GM23338 (cell line): ENCODE measurements around the gene BMAL1. TPM values are rescaled to one million over a fixed set of nuclear protein-coding genes. Genes with fewer than 3 reads are reported as not detected.

Source experiments
- CREB1 ChIP-seq: fragments of 250-450 bp; sonication (Bioruptor Pico); IDR thresholded peaks from 2 replicates; pipeline ENCODE4 v1.5.0; 2020; ENCODE audit warnings: low read depth, mild to moderate bottlenecking, moderate library complexity
- EZH2 ChIP-seq: fragments of 200-600 bp; sonication (generic); IDR thresholded peaks from one replicate; pipeline ENCODE4 v1.8.0; 2017; ENCODE audit warnings: antibody characterized with exemption, mild to moderate bottlenecking, low read depth; ENCODE audit not compliant: unreplicated experiment
- EZH2phosphoT487 ChIP-seq: fragments of 200-600 bp; sonication (generic); IDR thresholded peaks from one replicate; pipeline ENCODE4 v1.8.1; 2018; ENCODE audit warnings: antibody characterized with exemption; ENCODE audit not compliant: unreplicated experiment
- STAT1 ChIP-seq: IDR thresholded peaks from one replicate; pipeline ENCODE4 v1.6.1; 2016; ENCODE audit warnings: antibody characterized with exemption; ENCODE audit not compliant: unreplicated experiment
- polyA plus RNA-seq: library from polyadenylated mRNA; unstranded; fragments of >200 nt; fragmentation: Nextera tagmentation; extraction: Ambion mirVana; gene quantifications from 2 replicates; pipeline ENCODE4 v1.2.1, GENCODE V29; 2016
- total RNA-seq: library from RNA; depleted of rRNA; stranded (reverse); fragments of >200 nt; shearing (Covaris generic); gene quantifications from 2 replicates; pipeline ENCODE4 v1.2.3, GENCODE V29; 2014
- TF ChIP-seq, protein P1 (sequence below): fragments of 250-450 bp; sonication (Bioruptor Pico); IDR thresholded peaks from 2 replicates; pipeline ENCODE4 v1.5.0; 2020; ENCODE audit warnings: mild to moderate bottlenecking, moderate library complexity
- TF ChIP-seq, protein P2 (sequence below): IDR thresholded peaks from one replicate; pipeline ENCODE4 v1.6.1; 2018; ENCODE audit warnings: antibody characterized with exemption; ENCODE audit not compliant: unreplicated experiment
- TF ChIP-seq, protein P3 (sequence below), 2 experiments: fragments of 200-600 bp in 1 of 2; sonication (generic) in 1 of 2; conservative IDR thresholded peaks; 2 replicates each; pipeline versions ENCODE4 v1.5.1 to v1.6.1; 2016 to 2017; ENCODE audit warnings: antibody characterized with exemption in 2 of 2, low read depth in 2 of 2, mild to moderate bottlenecking in 2 of 2, moderate library complexity in 1 of 2

The BMAL1 gene
- total and polyA plus RNA-seq, 2 experiments from 2014 or later = 5.1 to 7.2 TPM

DNA sequence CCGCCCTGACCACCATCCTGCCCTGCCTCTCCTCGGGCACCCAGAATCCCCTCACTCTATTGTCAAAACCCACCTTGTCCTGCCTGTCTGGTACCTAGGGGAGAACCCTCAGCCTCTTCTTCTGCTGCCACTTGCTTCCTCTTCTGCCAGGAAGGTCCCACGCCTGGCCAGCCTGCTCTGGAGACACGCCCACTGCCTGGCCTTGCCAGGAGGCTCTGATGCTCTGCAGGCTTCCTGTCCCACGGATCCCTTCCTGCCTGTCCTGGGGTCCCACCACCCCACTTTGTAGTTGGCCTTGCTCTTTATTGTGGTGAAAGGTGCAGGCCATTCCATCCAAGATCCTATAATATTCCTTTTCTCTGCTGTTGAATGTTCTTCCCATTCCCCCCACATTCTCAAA, 63.4 kb downstream of the BMAL1 start (continued):
- TF ChIP-seq, protein P1, sequence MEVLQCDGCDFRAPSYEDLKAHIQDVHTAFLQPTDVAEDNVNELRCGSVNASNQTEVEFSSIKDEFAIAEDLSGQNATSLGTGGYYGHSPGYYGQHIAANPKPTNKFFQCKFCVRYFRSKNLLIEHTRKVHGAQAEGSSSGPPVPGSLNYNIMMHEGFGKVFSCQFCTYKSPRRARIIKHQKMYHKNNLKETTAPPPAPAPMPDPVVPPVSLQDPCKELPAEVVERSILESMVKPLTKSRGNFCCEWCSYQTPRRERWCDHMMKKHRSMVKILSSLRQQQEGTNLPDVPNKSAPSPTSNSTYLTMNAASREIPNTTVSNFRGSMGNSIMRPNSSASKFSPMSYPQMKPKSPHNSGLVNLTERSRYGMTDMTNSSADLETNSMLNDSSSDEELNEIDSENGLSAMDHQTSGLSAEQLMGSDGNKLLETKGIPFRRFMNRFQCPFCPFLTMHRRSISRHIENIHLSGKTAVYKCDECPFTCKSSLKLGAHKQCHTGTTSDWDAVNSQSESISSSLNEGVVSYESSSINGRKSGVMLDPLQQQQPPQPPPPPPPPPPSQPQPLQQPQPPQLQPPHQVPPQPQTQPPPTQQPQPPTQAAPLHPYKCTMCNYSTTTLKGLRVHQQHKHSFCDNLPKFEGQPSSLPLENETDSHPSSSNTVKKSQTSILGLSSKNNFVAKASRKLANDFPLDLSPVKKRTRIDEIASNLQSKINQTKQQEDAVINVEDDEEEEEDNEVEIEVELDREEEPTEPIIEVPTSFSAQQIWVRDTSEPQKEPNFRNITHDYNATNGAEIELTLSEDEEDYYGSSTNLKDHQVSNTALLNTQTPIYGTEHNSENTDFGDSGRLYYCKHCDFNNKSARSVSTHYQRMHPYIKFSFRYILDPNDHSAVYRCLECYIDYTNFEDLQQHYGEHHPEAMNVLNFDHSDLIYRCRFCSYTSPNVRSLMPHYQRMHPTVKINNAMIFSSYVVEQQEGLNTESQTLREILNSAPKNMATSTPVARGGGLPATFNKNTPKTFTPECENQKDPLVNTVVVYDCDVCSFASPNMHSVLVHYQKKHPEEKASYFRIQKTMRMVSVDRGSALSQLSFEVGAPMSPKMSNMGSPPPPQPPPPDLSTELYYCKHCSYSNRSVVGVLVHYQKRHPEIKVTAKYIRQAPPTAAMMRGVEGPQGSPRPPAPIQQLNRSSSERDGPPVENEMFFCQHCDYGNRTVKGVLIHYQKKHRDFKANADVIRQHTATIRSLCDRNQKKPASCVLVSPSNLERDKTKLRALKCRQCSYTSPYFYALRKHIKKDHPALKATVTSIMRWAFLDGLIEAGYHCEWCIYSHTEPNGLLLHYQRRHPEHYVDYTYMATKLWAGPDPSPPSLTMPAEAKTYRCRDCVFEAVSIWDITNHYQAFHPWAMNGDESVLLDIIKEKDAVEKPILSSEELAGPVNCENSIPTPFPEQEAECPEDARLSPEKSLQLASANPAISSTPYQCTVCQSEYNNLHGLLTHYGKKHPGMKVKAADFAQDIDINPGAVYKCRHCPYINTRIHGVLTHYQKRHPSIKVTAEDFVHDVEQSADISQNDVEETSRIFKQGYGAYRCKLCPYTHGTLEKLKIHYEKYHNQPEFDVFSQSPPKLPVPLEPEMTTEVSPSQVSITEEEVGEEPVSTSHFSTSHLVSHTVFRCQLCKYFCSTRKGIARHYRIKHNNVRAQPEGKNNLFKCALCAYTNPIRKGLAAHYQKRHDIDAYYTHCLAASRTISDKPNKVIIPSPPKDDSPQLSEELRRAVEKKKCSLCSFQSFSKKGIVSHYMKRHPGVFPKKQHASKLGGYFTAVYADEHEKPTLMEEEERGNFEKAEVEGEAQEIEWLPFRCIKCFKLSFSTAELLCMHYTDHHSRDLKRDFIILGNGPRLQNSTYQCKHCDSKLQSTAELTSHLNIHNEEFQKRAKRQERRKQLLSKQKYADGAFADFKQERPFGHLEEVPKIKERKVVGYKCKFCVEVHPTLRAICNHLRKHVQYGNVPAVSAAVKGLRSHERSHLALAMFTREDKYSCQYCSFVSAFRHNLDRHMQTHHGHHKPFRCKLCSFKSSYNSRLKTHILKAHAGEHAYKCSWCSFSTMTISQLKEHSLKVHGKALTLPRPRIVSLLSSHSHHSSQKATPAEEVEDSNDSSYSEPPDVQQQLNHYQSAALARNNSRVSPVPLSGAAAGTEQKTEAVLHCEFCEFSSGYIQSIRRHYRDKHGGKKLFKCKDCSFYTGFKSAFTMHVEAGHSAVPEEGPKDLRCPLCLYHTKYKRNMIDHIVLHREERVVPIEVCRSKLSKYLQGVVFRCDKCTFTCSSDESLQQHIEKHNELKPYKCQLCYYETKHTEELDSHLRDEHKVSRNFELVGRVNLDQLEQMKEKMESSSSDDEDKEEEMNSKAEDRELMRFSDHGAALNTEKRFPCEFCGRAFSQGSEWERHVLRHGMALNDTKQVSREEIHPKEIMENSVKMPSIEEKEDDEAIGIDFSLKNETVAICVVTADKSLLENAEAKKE (CRISPR knock-in tag) = no peak
- TF ChIP-seq EZH2 (no peak), CREB1 (CRISPR knock-in tag) (no peak), STAT1 (no peak), EZH2phosphoT487 (no peak)
- TF ChIP-seq, protein P2, sequence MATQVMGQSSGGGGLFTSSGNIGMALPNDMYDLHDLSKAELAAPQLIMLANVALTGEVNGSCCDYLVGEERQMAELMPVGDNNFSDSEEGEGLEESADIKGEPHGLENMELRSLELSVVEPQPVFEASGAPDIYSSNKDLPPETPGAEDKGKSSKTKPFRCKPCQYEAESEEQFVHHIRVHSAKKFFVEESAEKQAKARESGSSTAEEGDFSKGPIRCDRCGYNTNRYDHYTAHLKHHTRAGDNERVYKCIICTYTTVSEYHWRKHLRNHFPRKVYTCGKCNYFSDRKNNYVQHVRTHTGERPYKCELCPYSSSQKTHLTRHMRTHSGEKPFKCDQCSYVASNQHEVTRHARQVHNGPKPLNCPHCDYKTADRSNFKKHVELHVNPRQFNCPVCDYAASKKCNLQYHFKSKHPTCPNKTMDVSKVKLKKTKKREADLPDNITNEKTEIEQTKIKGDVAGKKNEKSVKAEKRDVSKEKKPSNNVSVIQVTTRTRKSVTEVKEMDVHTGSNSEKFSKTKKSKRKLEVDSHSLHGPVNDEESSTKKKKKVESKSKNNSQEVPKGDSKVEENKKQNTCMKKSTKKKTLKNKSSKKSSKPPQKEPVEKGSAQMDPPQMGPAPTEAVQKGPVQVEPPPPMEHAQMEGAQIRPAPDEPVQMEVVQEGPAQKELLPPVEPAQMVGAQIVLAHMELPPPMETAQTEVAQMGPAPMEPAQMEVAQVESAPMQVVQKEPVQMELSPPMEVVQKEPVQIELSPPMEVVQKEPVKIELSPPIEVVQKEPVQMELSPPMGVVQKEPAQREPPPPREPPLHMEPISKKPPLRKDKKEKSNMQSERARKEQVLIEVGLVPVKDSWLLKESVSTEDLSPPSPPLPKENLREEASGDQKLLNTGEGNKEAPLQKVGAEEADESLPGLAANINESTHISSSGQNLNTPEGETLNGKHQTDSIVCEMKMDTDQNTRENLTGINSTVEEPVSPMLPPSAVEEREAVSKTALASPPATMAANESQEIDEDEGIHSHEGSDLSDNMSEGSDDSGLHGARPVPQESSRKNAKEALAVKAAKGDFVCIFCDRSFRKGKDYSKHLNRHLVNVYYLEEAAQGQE = no peak
- TF ChIP-seq, protein P3, sequence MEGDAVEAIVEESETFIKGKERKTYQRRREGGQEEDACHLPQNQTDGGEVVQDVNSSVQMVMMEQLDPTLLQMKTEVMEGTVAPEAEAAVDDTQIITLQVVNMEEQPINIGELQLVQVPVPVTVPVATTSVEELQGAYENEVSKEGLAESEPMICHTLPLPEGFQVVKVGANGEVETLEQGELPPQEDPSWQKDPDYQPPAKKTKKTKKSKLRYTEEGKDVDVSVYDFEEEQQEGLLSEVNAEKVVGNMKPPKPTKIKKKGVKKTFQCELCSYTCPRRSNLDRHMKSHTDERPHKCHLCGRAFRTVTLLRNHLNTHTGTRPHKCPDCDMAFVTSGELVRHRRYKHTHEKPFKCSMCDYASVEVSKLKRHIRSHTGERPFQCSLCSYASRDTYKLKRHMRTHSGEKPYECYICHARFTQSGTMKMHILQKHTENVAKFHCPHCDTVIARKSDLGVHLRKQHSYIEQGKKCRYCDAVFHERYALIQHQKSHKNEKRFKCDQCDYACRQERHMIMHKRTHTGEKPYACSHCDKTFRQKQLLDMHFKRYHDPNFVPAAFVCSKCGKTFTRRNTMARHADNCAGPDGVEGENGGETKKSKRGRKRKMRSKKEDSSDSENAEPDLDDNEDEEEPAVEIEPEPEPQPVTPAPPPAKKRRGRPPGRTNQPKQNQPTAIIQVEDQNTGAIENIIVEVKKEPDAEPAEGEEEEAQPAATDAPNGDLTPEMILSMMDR (conservative IDR thresholded peaks at IDR 0.05; ENCODE audit: low read depth in 2 of 2) = no peak
